Activated T-cell treated with anti-CD3 and anti-CD28 coated beads for 24 hours (primary cell): ENCODE data around the gene CTAG1B.
"Not testable (repeated sequence)": the region's sequence is repeated elsewhere in the genome, so short reads cannot be mapped to it uniquely, and the experiment has no call there.

ENCODE experiments used
- DNase-seq: peaks from one replicate; pipeline ENCODE4 v3.0.0-alpha.2; 2020; ENCODE audit warnings: low read depth

The CTAG1B gene

DNA sequence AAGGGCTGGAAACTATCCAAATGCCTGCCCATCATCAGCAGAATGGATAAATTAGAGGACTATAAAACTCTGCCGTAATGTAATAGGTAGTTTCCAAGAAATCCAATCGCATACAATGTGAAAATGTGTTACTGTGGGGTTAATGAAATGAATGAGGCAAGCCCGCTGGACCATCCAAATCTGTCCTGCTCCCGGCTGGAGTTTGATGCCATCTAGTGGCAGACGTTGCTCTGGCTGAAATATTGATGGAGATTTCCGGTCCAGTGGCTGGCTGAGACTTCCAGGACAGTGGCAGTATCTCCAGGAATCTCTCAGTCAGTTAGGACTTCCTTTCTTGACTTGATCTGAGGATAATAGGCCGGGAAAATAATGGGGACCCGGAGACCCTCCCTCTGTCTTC lies 36.1 kb downstream of the CTAG1B start:
- not testable (repeated sequence) for DNase-seq

DNA sequence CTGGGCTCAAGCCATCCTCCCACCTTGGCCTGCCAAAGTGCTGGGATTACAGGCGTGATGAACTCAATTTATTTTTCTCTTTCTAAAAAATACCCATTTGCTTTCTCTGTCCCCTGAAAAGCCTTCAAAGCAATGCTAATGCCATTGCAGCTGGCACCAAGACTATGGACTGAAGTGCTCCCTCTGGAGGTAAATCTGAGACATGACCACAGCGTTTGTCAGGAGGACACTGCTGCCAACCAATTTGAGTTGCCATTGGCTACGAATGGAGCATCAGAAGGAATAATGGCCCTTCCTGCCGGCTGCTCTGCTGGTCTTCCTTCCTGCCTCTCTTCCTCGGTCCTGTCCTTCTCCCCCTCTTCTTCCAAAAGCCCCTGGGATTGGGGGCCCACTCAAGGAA lies 44.0 kb downstream of the CTAG1B start:
- not testable (repeated sequence) for DNase-seq

GRCh38 chrX:154573061-154573460 lies 46.0 kb downstream of the CTAG1B start:
- DNase-seq, result not testable (repeated sequence)

DNA sequence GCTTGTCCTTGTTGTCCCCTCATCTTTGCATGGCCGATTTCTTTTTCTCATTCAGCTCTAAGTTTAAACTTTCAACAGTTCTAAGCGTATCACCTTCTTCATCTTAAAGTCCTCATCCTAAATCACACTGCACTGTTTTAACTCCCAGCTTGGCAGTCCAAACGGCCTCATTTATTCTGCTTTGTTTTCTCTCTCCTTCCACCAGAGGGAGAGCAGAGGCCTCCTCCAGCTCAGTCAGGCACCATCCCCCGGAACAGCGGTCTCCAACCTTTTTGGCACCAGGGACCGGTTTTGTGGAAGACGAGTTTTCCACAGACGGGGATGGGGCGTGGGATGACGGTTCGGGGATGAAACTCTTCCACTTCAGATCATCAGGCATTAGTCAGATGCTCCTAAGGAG lies 48.7 kb downstream of the CTAG1B start:
- not testable (repeated sequence) for DNase-seq
